K562 (cell line): ENCODE data around the gene DKKL1. TPM values are rescaled to one million over a fixed set of nuclear protein-coding genes. Genes with fewer than 3 reads are reported as not detected.

Experiments
- ARNT ChIP-seq, 2 experiments: fragments of 450-650 bp; IDR thresholded peaks; 2 replicates each; pipeline ENCODE4 v1.6.1; 2016; ENCODE audit warnings: mild to moderate bottlenecking in 1 of 2
- ATF7 ChIP-seq: fragments of 450-650 bp; IDR thresholded peaks from 2 replicates; pipeline ENCODE4 v1.7.1; 2014; ENCODE audit warnings: mild to moderate bottlenecking, moderate library complexity
- CBX3 ChIP-seq, 2 experiments: IDR thresholded peaks; 1 replicate in 1 of 2; 2 replicates in 1 of 2; pipeline ENCODE4 v1.6.1; 2012; ENCODE audit warnings: inconsistent platforms in 2 of 2, low read length in 2 of 2, borderline replicate concordance in 1 of 2, control low read depth in 1 of 2
- GABPB1 ChIP-seq: sonication (generic); formaldehyde crosslinking; IDR thresholded peaks from 2 replicates; pipeline ENCODE4 v1.8.0; 2022; ENCODE audit warnings: mild to moderate bottlenecking, missing genetic modification reagents
- PHTF2 ChIP-seq: fragments of 250-450 bp; sonication (Bioruptor Pico); IDR thresholded peaks from 2 replicates; pipeline ENCODE4 v1.5.0; 2021; ENCODE audit warnings: mild to moderate bottlenecking
- POLR2H ChIP-seq: IDR thresholded peaks from 2 replicates; pipeline ENCODE4 v1.6.1; 2016; ENCODE audit warnings: missing genetic modification characterization, low read depth, mild to moderate bottlenecking, control low read depth, missing compliant biosample characterization, moderate library complexity
- SRF ChIP-seq, 2 experiments: fragments of 250-450, 450-650 bp in 1 of 2; sonication (Bioruptor Pico) in 1 of 2; sonication (generic) in 1 of 2; formaldehyde crosslinking; IDR thresholded peaks; 2 replicates each; pipeline versions ENCODE4 v1.5.0 to v1.5.1; 2020 to 2022; ENCODE audit warnings: mild to moderate bottlenecking in 1 of 2, missing genetic modification reagents in 1 of 2
- STAG1 ChIP-seq: sonication (generic); formaldehyde crosslinking; IDR thresholded peaks from 2 replicates; pipeline ENCODE4 v1.5.0; 2020; ENCODE audit warnings: missing genetic modification reagents, borderline replicate concordance
- TRIM28 ChIP-seq: fragments of 450-650 bp; IDR thresholded peaks from 2 replicates; pipeline ENCODE4 v1.6.1; 2017
- ZBTB7A ChIP-seq: IDR thresholded peaks from 2 replicates; pipeline ENCODE4 v1.6.1; 2011; ENCODE audit warnings: low read depth, mild to moderate bottlenecking, low read length, moderate library complexity, borderline replicate concordance; ENCODE audit not compliant: control insufficient read depth
- ZKSCAN8 ChIP-seq: fragments of 200-800 bp; sonication (Bioruptor generic); IDR thresholded peaks from 2 replicates; pipeline ENCODE4 v1.6.1; 2016; ENCODE audit warnings: missing genetic modification characterization, missing compliant biosample characterization
- ZNF551 ChIP-seq: fragments of 250-450 bp; sonication (Bioruptor Pico); IDR thresholded peaks from 2 replicates; pipeline ENCODE4 v1.5.0; 2021; ENCODE audit warnings: mild to moderate bottlenecking, moderate library complexity
- ZSCAN32 ChIP-seq: fragments of 450-650 bp; formaldehyde crosslinking; IDR thresholded peaks from 2 replicates; pipeline ENCODE4 v1.4.0; 2020; ENCODE audit warnings: mild to moderate bottlenecking, moderate library complexity
- polyA plus RNA-seq, 8 experiments: library from polyadenylated mRNA; depleted of rRNA in 4 of 8; stranded (reverse) in 5 of 8; unstranded in 3 of 8; fragments of >200 nt; fragmentation: Nextera tagmentation in 2 of 8; fragmentation: Illumina TruSeq in 1 of 8; extraction: Ambion mirVana in 2 of 8; extraction: Trizol in 1 of 8; gene quantifications; 2 replicates each; pipeline versions ENCODE4 v1.2.1 to v1.2.3, GENCODE V29; 2011 to 2014; ENCODE audit warnings: inconsistent platforms in 1 of 8, missing spikeins in 1 of 8
- total RNA-seq, 7 experiments: library from RNA; depleted of rRNA in 6 of 7; stranded (reverse); fragments of >200 nt in 6 of 7; fragmentation: Illumina TruSeq in 2 of 7; extraction: Trizol in 2 of 7; gene quantifications; 2 replicates each; pipeline versions ENCODE4 v1.2.1 to v1.2.3, GENCODE V29; 2011 to 2021; ENCODE audit warnings: low replicate concordance in 1 of 7
- TF ChIP-seq, protein P1 (sequence below): fragments of 250-450 bp; sonication (Bioruptor Pico); IDR thresholded peaks from 2 replicates; pipeline ENCODE4 v1.8.0; 2021; ENCODE audit warnings: mild to moderate bottlenecking, moderate library complexity
- TF ChIP-seq, protein P2 (sequence below): sonication (generic); formaldehyde crosslinking; IDR thresholded peaks from 2 replicates; pipeline ENCODE4 v1.8.0; 2022; ENCODE audit warnings: mild to moderate bottlenecking, missing genetic modification reagents
- TF ChIP-seq, protein P3 (sequence below): fragments of 250-450 bp; sonication (Bioruptor Pico); IDR thresholded peaks from 2 replicates; pipeline ENCODE4 v1.4.0; 2020
- TF ChIP-seq, protein P4 (sequence below): fragments of 450-650 bp; IDR thresholded peaks from 2 replicates; pipeline ENCODE4 v1.6.1; 2018; ENCODE audit warnings: mild to moderate bottlenecking, low read depth; ENCODE audit not compliant: partially characterized antibody
- TF ChIP-seq, protein P5 (sequence below): sonication (generic); formaldehyde crosslinking; IDR thresholded peaks from 2 replicates; pipeline ENCODE4 v1.8.1; 2023; ENCODE audit warnings: mild to moderate bottlenecking, missing genetic modification reagents

DKKL1 gene
- total and polyA plus RNA-seq, 9 of the 15 experiments (the other 6 are each of a cell fraction or from before 2014, with no cell fraction given), result 0.15 to 1.7 (median 0.52) TPM

DNA sequence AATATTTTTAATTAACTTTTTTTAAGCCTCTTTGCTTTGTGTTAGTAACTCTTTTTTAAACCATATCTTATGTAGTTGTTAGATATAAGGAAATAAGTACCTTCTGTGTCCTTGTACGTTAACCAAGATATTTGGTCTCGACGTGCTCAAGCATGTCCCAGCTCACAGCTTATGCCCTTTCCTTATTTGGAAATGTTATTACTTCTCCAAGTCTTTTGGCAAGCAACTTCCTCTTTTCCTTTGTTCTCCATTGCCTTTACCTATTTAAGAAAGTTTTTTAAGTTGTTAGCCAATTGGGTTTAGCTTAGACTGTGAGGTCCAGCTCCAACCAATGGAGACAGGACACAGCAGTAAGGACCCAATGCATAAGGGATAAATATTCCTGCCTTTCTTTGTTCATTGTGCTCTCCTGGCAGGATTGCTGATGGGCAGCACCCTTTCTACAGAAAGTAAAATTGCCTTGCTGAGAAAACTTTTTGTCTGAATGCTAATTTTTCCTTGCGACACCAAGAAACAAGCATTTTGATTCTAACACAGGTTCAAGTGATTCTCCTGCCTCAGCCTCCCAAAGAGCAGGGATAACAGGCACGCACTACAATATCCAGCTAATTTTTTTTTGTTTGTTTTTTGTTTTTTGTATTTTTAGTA lies 5.2 kb downstream of the DKKL1 start (continued):
- TF ChIP-seq, protein P1, sequence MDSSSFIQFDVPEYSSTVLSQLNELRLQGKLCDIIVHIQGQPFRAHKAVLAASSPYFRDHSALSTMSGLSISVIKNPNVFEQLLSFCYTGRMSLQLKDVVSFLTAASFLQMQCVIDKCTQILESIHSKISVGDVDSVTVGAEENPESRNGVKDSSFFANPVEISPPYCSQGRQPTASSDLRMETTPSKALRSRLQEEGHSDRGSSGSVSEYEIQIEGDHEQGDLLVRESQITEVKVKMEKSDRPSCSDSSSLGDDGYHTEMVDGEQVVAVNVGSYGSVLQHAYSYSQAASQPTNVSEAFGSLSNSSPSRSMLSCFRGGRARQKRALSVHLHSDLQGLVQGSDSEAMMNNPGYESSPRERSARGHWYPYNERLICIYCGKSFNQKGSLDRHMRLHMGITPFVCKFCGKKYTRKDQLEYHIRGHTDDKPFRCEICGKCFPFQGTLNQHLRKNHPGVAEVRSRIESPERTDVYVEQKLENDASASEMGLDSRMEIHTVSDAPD (CRISPR knock-in tag), result no peak
- TF ChIP-seq CBX3 (IDR thresholded peaks at IDR 0.05; ENCODE audit: borderline replicate concordance in 1 of 2, low read length in 2 of 2) (peak in 1 of 2 experiments; percentile 99; a peak in 2 of 3 replicates), ZKSCAN8 (no peak), PHTF2 (no peak), ZSCAN32 (CRISPR knock-in tag) (no peak), GABPB1 (CRISPR knock-in tag) (no peak), ATF7 (0 out of 2 replicates have a peak, but pooled peaks have one; percentile 19), POLR2H (no peak), ZNF551 (CRISPR knock-in tag) (no peak), SRF (CRISPR knock-in tag; IDR thresholded peaks at IDR 0.05) (peak in 1 of 2 experiments; percentile 69; a peak in 1 of 4 replicates), ARNT (IDR thresholded peaks at IDR 0.05) (peak in 1 of 2 experiments; percentile 70; a peak in 2 of 4 replicates), ZBTB7A (no peak), STAG1 (CRISPR knock-in tag) (no peak), TRIM28 (peak; percentile 99)
- TF ChIP-seq, protein P2, sequence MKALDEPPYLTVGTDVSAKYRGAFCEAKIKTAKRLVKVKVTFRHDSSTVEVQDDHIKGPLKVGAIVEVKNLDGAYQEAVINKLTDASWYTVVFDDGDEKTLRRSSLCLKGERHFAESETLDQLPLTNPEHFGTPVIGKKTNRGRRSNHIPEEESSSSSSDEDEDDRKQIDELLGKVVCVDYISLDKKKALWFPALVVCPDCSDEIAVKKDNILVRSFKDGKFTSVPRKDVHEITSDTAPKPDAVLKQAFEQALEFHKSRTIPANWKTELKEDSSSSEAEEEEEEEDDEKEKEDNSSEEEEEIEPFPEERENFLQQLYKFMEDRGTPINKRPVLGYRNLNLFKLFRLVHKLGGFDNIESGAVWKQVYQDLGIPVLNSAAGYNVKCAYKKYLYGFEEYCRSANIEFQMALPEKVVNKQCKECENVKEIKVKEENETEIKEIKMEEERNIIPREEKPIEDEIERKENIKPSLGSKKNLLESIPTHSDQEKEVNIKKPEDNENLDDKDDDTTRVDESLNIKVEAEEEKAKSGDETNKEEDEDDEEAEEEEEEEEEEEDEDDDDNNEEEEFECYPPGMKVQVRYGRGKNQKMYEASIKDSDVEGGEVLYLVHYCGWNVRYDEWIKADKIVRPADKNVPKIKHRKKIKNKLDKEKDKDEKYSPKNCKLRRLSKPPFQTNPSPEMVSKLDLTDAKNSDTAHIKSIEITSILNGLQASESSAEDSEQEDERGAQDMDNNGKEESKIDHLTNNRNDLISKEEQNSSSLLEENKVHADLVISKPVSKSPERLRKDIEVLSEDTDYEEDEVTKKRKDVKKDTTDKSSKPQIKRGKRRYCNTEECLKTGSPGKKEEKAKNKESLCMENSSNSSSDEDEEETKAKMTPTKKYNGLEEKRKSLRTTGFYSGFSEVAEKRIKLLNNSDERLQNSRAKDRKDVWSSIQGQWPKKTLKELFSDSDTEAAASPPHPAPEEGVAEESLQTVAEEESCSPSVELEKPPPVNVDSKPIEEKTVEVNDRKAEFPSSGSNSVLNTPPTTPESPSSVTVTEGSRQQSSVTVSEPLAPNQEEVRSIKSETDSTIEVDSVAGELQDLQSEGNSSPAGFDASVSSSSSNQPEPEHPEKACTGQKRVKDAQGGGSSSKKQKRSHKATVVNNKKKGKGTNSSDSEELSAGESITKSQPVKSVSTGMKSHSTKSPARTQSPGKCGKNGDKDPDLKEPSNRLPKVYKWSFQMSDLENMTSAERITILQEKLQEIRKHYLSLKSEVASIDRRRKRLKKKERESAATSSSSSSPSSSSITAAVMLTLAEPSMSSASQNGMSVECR (CRISPR knock-in tag), result no peak
- TF ChIP-seq, protein P3, sequence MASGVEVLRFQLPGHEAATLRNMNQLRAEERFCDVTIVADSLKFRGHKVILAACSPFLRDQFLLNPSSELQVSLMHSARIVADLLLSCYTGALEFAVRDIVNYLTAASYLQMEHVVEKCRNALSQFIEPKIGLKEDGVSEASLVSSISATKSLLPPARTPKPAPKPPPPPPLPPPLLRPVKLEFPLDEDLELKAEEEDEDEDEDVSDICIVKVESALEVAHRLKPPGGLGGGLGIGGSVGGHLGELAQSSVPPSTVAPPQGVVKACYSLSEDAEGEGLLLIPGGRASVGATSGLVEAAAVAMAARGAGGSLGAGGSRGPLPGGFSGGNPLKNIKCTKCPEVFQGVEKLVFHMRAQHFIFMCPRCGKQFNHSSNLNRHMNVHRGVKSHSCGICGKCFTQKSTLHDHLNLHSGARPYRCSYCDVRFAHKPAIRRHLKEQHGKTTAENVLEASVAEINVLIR (CRISPR knock-in tag), result no peak
- TF ChIP-seq, protein P4, sequence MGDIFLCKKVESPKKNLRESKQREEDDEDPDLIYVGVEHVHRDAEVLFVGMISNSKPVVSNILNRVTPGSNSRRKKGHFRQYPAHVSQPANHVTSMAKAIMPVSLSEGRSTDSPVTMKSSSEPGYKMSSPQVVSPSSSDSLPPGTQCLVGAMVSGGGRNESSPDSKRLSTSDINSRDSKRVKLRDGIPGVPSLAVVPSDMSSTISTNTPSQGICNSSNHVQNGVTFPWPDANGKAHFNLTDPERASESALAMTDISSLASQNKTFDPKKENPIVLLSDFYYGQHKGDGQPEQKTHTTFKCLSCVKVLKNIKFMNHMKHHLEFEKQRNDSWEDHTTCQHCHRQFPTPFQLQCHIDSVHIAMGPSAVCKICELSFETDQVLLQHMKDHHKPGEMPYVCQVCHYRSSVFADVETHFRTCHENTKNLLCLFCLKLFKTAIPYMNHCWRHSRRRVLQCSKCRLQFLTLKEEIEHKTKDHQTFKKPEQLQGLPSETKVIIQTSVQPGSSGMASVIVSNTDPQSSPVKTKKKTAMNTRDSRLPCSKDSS, result peak; percentile 99
- TF ChIP-seq, protein P5, sequence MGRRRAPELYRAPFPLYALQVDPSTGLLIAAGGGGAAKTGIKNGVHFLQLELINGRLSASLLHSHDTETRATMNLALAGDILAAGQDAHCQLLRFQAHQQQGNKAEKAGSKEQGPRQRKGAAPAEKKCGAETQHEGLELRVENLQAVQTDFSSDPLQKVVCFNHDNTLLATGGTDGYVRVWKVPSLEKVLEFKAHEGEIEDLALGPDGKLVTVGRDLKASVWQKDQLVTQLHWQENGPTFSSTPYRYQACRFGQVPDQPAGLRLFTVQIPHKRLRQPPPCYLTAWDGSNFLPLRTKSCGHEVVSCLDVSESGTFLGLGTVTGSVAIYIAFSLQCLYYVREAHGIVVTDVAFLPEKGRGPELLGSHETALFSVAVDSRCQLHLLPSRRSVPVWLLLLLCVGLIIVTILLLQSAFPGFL (CRISPR knock-in tag), result no peak
